DMS53 treated with DMSO at 0.1 percent for 48 hours (cell line): ENCODE measurements around the gene PLBD1.

Experiments used
- DNase-seq: peaks from one replicate; lab custom pipeline; 2025; ENCODE audit not compliant: unreplicated experiment; lab: John Stamatoyannopoulos, UW

The PLBD1 gene

GRCh38 chr12:14567351-14568162 lies at the start of gene PLBD1:
Gene PLBD1, minus strand, starts transcription at chr12:14567883. Its CDS starts 187 bp downstream, at chr12:14567696.
- peak; percentile 47 for DNase-seq

- DNase-seq: no peak
Measured at GRCh38 chr12:14614704-14615121, 47.0 kb upstream of the PLBD1 start.

GRCh38 chr12:14613718-14614117 lies 46.0 kb upstream of the PLBD1 start:
- DNase-seq: no peak

- no peak for DNase-seq
Measured at GRCh38 chr12:14612898-14613445, 45.3 kb upstream of the PLBD1 start.

GRCh38 chr12:14612250-14612649 lies 44.6 kb upstream of the PLBD1 start:
- DNase-seq: no peak

- no peak for DNase-seq
Measured at GRCh38 chr12:14611640-14612203, 44.0 kb upstream of the PLBD1 start.

GRCh38 chr12:14607568-14607967 lies 39.9 kb upstream of the PLBD1 start:
- no peak for DNase-seq

- peak; percentile 85 for DNase-seq
Measured at GRCh38 chr12:14605401-14605989, 37.8 kb upstream of the PLBD1 start.

GRCh38 chr12:14601692-14602478 lies 34.2 kb upstream of the PLBD1 start:
- peak; percentile 87 for DNase-seq

GRCh38 chr12:14597480-14597879 lies 29.8 kb upstream of the PLBD1 start:
- DNase-seq: no peak

GRCh38 chr12:14591719-14592118 lies 24.0 kb upstream of the PLBD1 start:
- no peak for DNase-seq

- DNase-seq: no peak
Measured at GRCh38 chr12:14589169-14590004, 21.7 kb upstream of the PLBD1 start.

GRCh38 chr12:14588571-14588970 lies 20.9 kb upstream of the PLBD1 start:
- no peak for DNase-seq

GRCh38 chr12:14578646-14579045 lies 11.0 kb upstream of the PLBD1 start:
- no peak for DNase-seq

- no peak for DNase-seq
Measured at GRCh38 chr12:14577344-14577743, 9.7 kb upstream of the PLBD1 start.

- DNase-seq: no peak
Measured at GRCh38 chr12:14576896-14577295, 9.2 kb upstream of the PLBD1 start.

GRCh38 chr12:14575585-14575984 lies 7.9 kb upstream of the PLBD1 start:
- no peak for DNase-seq

- DNase-seq: no peak
Measured at GRCh38 chr12:14573118-14573517, 5.4 kb upstream of the PLBD1 start.

- no peak for DNase-seq
Measured at GRCh38 chr12:14572401-14572800, 4.7 kb upstream of the PLBD1 start.

GRCh38 chr12:14571779-14572178 lies 4.1 kb upstream of the PLBD1 start:
- DNase-seq: no peak
